Measurements from ENCODE around the gene OPCML.

OPCML gene

DNA sequence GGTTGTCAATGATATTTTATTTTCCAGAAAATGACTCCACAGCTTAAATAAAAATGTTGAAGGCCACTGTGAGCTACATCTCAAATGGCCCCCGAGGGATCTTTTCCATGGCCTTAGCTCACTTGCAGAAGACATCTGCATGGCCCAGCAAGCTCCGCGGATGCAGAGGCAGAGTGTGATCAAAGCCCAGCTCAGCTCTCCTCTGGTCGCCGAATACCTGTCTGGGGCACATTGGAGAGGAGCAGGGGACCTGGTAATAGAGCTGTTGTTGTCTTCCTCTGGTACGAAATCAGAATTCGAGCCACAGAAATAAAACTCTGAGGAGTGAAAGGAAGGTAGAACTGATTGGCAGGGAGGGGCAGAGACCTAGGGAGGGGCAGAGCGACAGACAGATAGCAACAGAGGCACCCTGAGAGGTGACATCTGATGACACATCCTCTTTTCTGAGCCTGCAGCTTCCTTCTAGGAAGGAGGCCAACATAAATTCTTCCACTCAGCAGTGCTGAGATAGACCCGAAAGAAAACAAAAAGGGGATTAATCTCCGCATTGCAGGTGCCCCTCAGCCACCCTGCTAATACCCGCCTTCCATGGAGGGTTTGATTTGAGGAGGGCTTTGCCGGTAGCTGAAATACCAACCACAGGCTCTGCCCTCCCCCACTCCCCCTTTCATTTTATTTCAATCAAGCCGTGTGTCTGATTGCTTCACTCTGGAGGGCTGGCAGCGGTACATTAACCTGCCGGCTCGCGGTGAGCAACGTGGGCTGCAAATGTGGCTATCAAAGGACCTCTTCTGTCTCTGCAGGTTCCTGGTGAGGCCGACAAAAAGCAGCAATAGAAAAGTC, 759.4 kb downstream of the OPCML start:
- no peak overlapping the region for H3K4me3 ChIP-seq (ENCODE audit: low read length)
- TF ChIP-seq CTCF (conservative IDR thresholded peaks at IDR 0.05; ENCODE audit: low read length) = no peak
- DNase-seq (ENCODE audit: low read depth) = no peak

DNA sequence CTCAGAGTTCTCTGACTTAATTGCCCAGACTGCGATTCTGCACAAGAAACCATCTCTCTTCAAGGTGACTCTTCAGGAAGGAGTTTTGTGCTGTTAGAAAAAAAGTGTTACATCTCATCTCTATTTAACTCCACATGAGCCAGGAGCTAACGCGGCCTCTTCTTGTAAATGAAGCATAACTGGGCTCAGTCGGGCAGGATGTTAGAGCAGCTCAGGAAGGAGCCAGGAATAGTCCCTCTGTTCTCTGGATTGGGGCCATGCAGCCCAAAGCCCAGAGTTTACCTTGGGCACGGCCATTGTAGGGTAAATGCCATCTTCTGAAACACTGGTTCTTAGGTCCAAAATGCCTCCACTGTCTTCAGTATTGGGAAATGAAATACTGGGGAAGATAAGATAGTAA, 760.6 kb downstream of the OPCML start:
- H3K4me3 ChIP-seq (ENCODE audit: low read length) = no peak overlapping the region
- no peak for TF ChIP-seq CTCF (conservative IDR thresholded peaks at IDR 0.05; ENCODE audit: low read length)
- DNase-seq (ENCODE audit: low read depth) = no peak

DNA sequence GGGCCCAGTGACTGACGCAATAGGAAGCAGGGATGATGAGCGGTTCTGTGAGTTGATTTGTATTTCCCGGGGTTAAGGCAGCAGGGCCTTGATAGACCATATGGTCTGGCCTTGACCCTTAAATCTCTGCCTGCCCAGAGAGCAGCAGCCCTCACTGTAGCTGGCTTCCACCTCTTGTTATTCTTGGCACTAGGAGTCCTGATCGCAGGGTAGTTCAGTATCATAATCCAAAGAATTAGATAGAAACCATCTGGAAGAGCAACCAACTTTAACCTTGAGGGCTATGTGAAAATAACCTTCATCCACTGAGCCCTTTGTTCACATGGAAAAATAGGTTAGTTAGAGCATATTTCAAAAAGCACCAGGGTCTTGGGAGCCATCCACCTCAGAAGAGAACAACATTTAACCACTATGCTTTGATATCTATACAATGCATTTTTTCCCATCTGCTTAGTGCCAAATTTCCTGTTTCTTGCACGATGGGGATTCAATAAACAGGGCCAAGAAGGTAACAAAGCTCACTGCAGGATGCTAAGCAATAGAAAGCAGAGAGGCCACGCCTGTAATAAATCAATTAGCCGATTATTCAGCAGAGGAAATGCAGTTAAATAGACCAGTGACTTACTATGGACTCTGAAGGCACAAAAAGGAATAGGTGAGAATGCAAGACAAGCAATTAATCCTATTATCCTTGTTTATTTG, 761.3 kb downstream of the OPCML start:
- peak; percentile 17 for DNase-seq (ENCODE audit: low read depth)
- TF ChIP-seq CTCF (conservative IDR thresholded peaks at IDR 0.05; ENCODE audit: low read length) = no peak
- H3K4me3 ChIP-seq (ENCODE audit: low read length) = no peak overlapping the region

GRCh38 chr11:132763503-132763902, 768.8 kb downstream of the OPCML start:
- no peak for DNase-seq (ENCODE audit: low read depth)
- no peak overlapping the region for H3K4me3 ChIP-seq (ENCODE audit: low read length)
- no peak for TF ChIP-seq CTCF (conservative IDR thresholded peaks at IDR 0.05; ENCODE audit: low read length)

- H3K4me3 ChIP-seq (ENCODE audit: low read length) = no peak overlapping the region
- no peak for DNase-seq (ENCODE audit: low read depth)
- TF ChIP-seq CTCF (conservative IDR thresholded peaks at IDR 0.05; ENCODE audit: low read length) = no peak
Observed at GRCh38 chr11:132755934-132756333, 776.4 kb downstream of the OPCML start.

DNA sequence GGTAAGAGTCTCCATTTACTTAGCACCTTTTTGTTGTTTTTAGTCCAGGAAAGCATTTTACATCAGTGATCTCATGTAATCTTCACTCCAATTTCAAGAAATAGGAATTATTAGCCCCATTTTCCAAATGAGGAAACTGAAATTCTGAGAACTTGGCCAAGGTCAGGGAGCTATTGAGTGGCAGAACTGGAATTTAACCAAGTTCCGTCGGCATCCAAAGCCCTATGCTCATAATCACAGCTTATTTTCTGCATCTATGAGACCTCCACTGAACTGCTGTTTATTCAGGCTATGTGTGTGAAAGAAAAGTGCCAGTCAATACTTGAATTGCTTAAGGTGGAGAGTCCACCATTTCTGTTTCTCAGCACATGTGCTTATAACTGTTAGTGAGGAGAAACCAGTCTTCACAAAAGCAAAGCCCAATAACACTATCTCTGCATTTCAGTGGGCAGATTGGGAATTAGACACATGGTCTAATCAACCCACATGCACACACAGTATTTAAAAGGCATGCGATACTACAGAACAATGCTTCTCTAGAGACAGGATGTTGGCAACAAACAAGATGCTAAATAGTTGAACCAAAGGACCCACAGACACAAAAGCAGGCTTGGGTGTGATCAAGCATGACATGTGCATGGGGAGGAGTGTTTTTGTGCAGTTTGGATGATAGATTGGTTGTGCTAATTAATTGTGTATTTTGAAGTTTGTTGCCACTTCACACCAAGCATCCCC, 780.6 kb downstream of the OPCML start:
- DNase-seq (ENCODE audit: low read depth) = no peak
- TF ChIP-seq CTCF (conservative IDR thresholded peaks at IDR 0.05; ENCODE audit: low read length) = no peak
- H3K4me3 ChIP-seq (ENCODE audit: low read length) = no peak overlapping the region

All from AG10803 (cell line).